GM19099 (cell line): ENCODE measurements around the gene NHSL2.

Experiments
- POLR2A ChIP-seq: IDR thresholded peaks from 3 replicates; pipeline ENCODE4 v1.6.1; 2011; ENCODE audit warnings: low read depth; ENCODE audit not compliant: insufficient read length; ENCODE audit errors: extremely low read depth

Gene NHSL2

DNA sequence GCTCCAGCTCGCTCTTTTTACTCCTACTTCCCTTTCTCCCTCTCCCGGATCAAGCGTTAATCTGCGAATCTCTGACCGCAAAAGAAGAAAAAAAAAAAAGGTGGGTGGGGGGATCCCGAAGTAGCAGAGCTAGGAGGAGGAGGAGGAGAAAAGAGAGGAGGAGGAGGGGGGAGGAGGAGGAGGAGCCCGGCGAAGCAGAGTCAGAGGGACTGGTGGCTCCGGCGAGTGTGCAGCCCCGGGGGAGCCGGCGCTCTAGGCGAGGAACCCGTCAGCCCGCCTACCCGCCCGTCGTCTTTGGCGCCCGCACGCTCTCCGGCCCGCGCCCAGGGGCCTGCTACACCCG is at the start of gene NHSL2:
Gene NHSL2 (plus strand): TSS at position 203 of the 343 bp plus-strand sequence.
- TF ChIP-seq POLR2A = no peak

- TF ChIP-seq POLR2A = no peak
These were observed 43.0 kb upstream of the NHSL2 start for GRCh38 chrX:71867680-71868079.

GRCh38 chrX:71870208-71871098 is 40.2 kb upstream of the NHSL2 start:
- TF ChIP-seq POLR2A = no peak

GRCh38 chrX:71871367-71871766 is 39.3 kb upstream of the NHSL2 start:
- no peak for TF ChIP-seq POLR2A

DNA sequence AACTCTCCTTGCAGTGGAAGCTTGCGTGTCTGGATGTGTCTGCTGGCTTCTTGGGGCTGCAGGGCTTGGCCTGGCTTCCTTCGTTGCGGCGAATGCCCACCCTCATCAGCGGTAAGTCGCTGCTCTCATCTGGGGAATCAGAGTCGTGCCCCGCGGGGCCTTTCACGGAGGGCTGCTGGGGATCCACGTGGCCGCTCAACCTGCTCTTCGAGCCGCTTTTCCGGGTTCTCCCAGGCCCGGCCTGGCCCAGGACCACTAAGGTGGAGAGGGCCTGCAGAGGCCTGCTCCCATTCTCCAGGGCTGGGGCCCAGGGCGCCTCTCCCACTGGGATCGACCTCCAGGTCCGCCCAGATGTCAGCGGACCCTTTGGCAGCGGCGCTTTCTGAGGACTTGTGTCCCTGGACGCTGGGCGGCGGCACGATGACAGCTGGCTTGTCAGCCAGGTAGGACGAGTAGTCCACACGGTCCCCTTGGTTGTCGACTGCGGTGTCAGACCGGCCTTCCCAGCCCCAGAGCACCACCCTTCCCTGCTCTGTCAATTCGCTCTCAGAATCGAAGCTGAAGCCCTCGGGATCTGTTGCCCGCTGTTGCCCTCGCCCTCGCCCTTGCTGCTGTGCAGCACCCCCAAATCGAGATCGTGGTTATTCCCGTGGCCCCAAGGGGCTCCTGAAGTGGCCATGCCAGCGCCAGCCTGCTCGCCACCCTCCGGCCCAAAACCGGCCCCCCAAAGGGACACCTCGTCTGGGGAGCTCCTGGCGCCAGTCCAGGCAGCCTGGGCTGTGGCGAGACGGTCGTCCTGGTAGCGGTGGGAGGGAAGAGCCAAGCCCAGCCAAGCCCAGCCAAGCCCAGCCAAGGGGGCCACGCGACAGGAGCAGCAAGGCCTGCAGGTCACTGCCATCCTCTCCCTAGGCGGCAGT is 37.8 kb upstream of the NHSL2 start:
- TF ChIP-seq POLR2A = no peak

DNA sequence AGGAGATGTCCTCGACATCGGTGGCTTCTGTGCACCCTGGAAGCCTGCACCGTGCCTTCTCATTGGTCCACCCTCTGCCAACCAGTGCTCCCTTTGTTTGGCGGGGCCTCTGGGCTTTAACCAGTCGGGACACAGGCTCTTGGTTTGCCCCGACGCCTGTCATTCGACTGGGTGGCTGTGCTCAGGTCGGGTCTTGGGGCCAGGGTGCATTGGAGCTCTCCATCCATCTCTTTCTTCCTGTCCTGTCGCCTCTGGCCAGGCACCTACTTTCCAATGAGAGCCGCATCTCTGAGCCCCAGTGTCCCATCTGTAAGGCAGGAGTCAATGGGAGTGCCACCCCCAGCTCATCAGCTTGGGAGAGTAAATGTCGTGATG is 37.2 kb upstream of the NHSL2 start:
- no peak for TF ChIP-seq POLR2A

- no peak for TF ChIP-seq POLR2A
These were observed 25.5 kb upstream of the NHSL2 start for GRCh38 chrX:71885099-71885498.

DNA sequence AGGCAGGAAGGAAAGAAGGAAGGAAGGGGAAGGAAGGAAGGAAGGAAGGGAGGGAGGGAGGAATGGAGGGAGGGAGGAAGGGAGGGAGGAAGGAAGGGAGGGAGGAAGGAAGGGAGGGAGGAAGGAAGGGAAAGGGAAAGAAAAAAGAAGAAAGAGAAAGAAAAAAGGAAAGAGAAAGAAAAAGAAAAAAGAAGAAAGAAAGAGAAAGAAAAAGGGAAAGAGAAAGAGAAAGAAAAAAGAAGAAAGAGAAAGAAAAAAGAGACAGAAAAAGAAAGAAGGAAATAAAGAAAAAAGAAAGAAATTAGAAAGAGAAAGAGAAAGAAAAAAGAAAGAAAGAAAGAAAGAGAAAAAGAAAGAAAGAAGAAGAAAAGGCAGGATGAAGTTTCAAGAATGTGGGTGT is 15.0 kb upstream of the NHSL2 start:
- no peak for TF ChIP-seq POLR2A

- TF ChIP-seq POLR2A = no peak
These were observed 4.5 kb upstream of the NHSL2 start for GRCh38 chrX:71906144-71906543.

DNA sequence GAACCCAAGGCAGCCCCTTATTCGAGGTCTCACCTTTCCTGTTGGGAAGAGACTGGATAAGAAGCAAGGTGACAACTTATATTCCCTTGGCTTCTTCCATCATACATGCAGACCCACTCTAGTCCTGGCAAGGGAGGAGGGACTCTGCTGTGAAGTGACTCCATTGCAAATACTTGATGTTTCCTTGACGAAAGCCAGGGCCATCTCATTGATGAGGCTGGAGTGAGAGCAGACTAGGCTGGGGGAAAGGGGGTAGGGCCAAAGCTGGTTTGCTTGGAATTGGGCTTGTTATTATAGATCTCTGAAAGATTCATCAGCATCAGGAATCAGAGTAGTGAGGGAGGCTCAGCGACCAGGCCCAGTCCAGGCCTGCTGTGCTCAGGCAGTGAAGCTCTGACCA is 2.3 kb upstream of the NHSL2 start:
- no peak for TF ChIP-seq POLR2A

GRCh38 chrX:71909956-71910355 is 689 bp upstream of the NHSL2 start:
- no peak for TF ChIP-seq POLR2A

DNA sequence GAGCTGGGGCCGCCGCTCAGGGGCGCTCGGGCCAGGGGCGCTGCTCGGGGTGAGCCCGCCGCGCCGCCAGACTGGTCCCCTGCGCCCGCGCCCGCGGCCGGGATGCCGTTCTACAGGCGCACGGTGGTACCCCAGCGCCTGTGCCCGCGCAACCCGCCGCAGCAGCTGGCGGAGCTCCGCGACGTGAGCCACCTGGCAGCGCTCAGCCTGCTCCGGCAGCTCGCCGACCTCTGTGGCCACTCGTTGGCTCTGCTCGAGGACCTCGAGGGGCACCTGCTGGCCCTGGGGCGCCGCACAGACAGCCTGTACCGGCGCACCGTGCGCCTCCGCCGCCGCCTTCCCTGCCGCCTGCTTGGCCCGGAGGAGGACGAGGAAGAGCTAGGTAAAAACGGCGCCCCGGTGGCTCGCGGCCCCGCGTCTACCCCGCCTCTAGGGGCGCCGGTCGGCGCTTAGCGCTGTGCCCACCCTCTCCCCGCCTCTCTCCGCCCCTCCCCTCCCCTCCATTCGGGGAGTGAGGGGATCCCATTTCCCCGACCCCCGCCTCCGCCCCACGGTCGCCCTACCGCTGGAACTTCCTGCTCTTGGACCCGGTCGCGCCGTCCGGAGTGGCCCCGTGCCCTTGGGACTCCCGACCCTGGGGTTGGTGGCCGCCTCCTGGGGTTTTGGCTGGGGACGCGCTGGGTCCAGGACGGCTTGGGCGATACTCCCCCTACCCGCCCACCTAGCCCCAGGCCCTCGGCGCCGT is 513 bp downstream of the NHSL2 start:
- no peak for TF ChIP-seq POLR2A

- TF ChIP-seq POLR2A = no peak
These were observed 1.0 kb downstream of the NHSL2 start for GRCh38 chrX:71911731-71912050.

DNA sequence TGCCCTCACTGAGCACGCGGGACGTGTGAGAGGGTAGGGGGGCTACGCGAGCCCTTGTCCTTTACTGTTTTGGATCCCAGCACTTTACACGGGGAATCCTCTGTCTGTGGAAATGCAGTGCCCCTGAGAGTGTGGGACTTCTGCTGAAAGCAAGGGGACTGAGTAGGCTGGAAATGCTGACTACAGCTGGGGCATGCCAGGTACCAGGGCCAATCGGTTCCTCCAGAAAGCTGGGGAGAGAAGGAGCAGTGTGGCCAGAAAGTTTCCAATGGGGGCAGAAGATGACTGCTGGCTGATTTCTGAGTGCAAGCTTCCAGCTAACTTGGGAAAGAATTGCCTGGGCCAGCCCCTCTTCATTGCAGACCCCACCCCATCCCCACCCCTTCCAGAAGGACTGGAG is 1.5 kb downstream of the NHSL2 start:
- TF ChIP-seq POLR2A = no peak
